Left kidney (tissue), 2 donors: ENCODE results near the gene GUCA1A. TPM values are rescaled to one million over a fixed set of nuclear protein-coding genes. Genes with fewer than 3 reads are reported as not detected.
"Not testable (repeated sequence)": the region's sequence is repeated elsewhere in the genome, so short reads cannot be mapped to it uniquely, and the experiment has no call there.

Experiments used
- DNase-seq: peaks from one replicate; pipeline ENCODE4 v3.0.0-alpha.2; 2013
- polyA plus RNA-seq: library from polyadenylated mRNA; unstranded; fragments of 120-200 nt; gene quantifications from one replicate; pipeline ENCODE4 v1.2.1, GENCODE V29; 2013; ENCODE audit not compliant: insufficient read length

Gene GUCA1A
- polyA plus RNA-seq, 1 donor: 0.38 TPM

GRCh38 chr6:42177514-42178364 lies 4.6 kb downstream of the GUCA1A start:
- peak; percentile 21 for DNase-seq

- no peak for DNase-seq
Observed at GRCh38 chr6:42179261-42179944, 6.2 kb downstream of the GUCA1A start.

GRCh38 chr6:42179945-42180313 lies 6.8 kb downstream of the GUCA1A start:
- DNase-seq: no peak

- no peak for DNase-seq
Observed at GRCh38 chr6:42182101-42182500, 8.9 kb downstream of the GUCA1A start.

GRCh38 chr6:42184475-42184874 lies 11.3 kb downstream of the GUCA1A start:
- DNase-seq: no peak

GRCh38 chr6:42185597-42185996 lies 12.4 kb downstream of the GUCA1A start:
- peak; percentile 54 for DNase-seq

GRCh38 chr6:42188406-42188805 lies 15.2 kb downstream of the GUCA1A start:
- DNase-seq: no peak

- DNase-seq: no peak
Observed at GRCh38 chr6:42190554-42191183, 17.5 kb downstream of the GUCA1A start.

- not testable (repeated sequence) for DNase-seq
Observed at GRCh38 chr6:42192385-42192784, 19.2 kb downstream of the GUCA1A start.

GRCh38 chr6:42193491-42193894 lies 20.3 kb downstream of the GUCA1A start:
- DNase-seq: no peak

GRCh38 chr6:42194056-42194455 lies 20.9 kb downstream of the GUCA1A start:
- no peak for DNase-seq

- DNase-seq: no peak
Observed at GRCh38 chr6:42195415-42195814, 22.3 kb downstream of the GUCA1A start.

- DNase-seq: no peak
Observed at GRCh38 chr6:42197555-42198362, 24.6 kb downstream of the GUCA1A start.

GRCh38 chr6:42199106-42199981 lies 26.2 kb downstream of the GUCA1A start:
- no peak for DNase-seq

GRCh38 chr6:42200035-42200434 lies 26.9 kb downstream of the GUCA1A start:
- no peak for DNase-seq

GRCh38 chr6:42201382-42201781 lies 28.2 kb downstream of the GUCA1A start:
- DNase-seq: no peak

- DNase-seq: not testable (repeated sequence)
Observed at GRCh38 chr6:42202131-42202915, 29.2 kb downstream of the GUCA1A start.

GRCh38 chr6:42203183-42203582 lies 30.0 kb downstream of the GUCA1A start:
- no peak for DNase-seq

GRCh38 chr6:42204768-42205282 lies 31.7 kb downstream of the GUCA1A start:
- DNase-seq: no peak

- DNase-seq: not testable (repeated sequence)
Observed at GRCh38 chr6:42207559-42207958, 34.4 kb downstream of the GUCA1A start.
